H1 (cell line): ENCODE results near the gene PPIF. TPM values are rescaled to one million over a fixed set of nuclear protein-coding genes. Genes with fewer than 3 reads are reported as not detected.
A peak's percentile ranks its signal among the peaks of the same experiment; 100 is the strongest.

Experiments used
- CTCF ChIA-PET: fragments of 300-600 bp; sonication (Branson Sonifier 250); formaldehyde crosslinking; loops from one replicate; lab custom pipeline; 2021; ENCODE audit not compliant: partially characterized antibody; lab: Charles Lee
- POLR2A ChIA-PET: fragments of 300-600 bp; sonication (Branson Sonifier 250); formaldehyde crosslinking; loops from one replicate; lab custom pipeline; 2021; ENCODE audit warnings: inconsistent platforms; ENCODE audit not compliant: partially characterized antibody; lab: Charles Lee
- DNase-seq, 2 experiments: peaks; one replicate each; pipeline versions ENCODE4 v3.0.0 to v3.0.0-alpha.2; 2010 to 2022; ENCODE audit warnings: low spot score in 2 of 2, low read depth in 1 of 2, mixed read lengths in 1 of 2
- FAIRE-seq: peaks from 2 replicates; lab custom pipeline; 2011; peaks lifted over from hg19 to GRCh38; lab: Jason Lieb, UNC
- H2AFZ ChIP-seq: 2 replicates; pipeline ENCODE4 v1.8.1; 2012; ENCODE audit warnings: low read length, inconsistent platforms
- H2AK5ac ChIP-seq: 2 replicates; pipeline ENCODE4 v1.6.1; 2013; ENCODE audit warnings: low read depth, low read length
- H2BK120ac ChIP-seq: replicated peaks from 2 replicates; pipeline ENCODE3; 2013; ENCODE audit warnings: low read depth, low read length, inconsistent platforms
- H2BK12ac ChIP-seq: 2 replicates; pipeline ENCODE4 v1.6.1; 2013; ENCODE audit warnings: low read depth, low read length
- H2BK15ac ChIP-seq: 2 replicates; pipeline ENCODE4 v1.6.1; 2013; ENCODE audit warnings: low read length
- H2BK20ac ChIP-seq: 2 replicates; pipeline ENCODE4 v1.6.1; 2013; ENCODE audit warnings: low read length
- H2BK5ac ChIP-seq: 2 replicates; pipeline ENCODE4 v1.6.1; 2013; ENCODE audit warnings: low read depth, low read length
- H3K14ac ChIP-seq: 2 replicates; pipeline ENCODE4 v1.6.1; 2013; ENCODE audit warnings: inconsistent platforms; ENCODE audit not compliant: insufficient read length
- H3K18ac ChIP-seq: 2 replicates; pipeline ENCODE4 v1.6.1; 2013; ENCODE audit warnings: low read length; ENCODE audit errors: extremely low read depth
- H3K23ac ChIP-seq: 2 replicates; pipeline ENCODE4 v1.6.1; 2013; ENCODE audit warnings: inconsistent platforms; ENCODE audit not compliant: insufficient read length
- H3K23me2 ChIP-seq: 2 replicates; pipeline ENCODE4 v1.6.1; 2013; ENCODE audit warnings: low read depth, low read length
- H3K27ac ChIP-seq: 2 replicates; pipeline ENCODE4 v1.6.1; 2011; ENCODE audit warnings: low read depth, low read length, inconsistent platforms
- H3K27me3 ChIP-seq, 4 experiments: replicated peaks in 1 of 4; 1 replicate in 1 of 4; 2 replicates in 3 of 4; pipeline versions ENCODE4 v1.6.1 to v1.8.1; 2011 to 2013; ENCODE audit warnings: low read length in 3 of 4, mild to moderate bottlenecking in 3 of 4, inconsistent platforms in 2 of 4, mixed read lengths in 2 of 4, moderate library complexity in 1 of 4; ENCODE audit not compliant: control insufficient read depth in 3 of 4, insufficient read depth in 3 of 4; ENCODE audit errors: extremely low read depth in 1 of 4
- H3K36me3 ChIP-seq, 4 experiments: 2 replicates each; pipeline versions ENCODE4 v1.6.1 to v1.8.1; 2011 to 2013; ENCODE audit warnings: mild to moderate bottlenecking in 4 of 4, low read length in 3 of 4, moderate library complexity in 2 of 4, control low read depth in 1 of 4, inconsistent platforms in 1 of 4; ENCODE audit not compliant: insufficient read depth in 4 of 4, control insufficient read depth in 2 of 4
- H3K4ac ChIP-seq: replicated peaks from 2 replicates; pipeline ENCODE3; 2013; ENCODE audit warnings: low read length, low read depth, mixed read lengths, inconsistent platforms; ENCODE audit not compliant: insufficient read length
- H3K4me1 ChIP-seq, 4 experiments: replicated peaks in 1 of 4; 1 replicate in 1 of 4; 2 replicates in 3 of 4; pipeline versions ENCODE4 v1.6.1 to v1.8.1; 2011 to 2013; ENCODE audit warnings: low read length in 3 of 4, inconsistent platforms in 2 of 4, mixed read lengths in 1 of 4; ENCODE audit not compliant: insufficient read depth in 4 of 4, control insufficient read depth in 3 of 4
- H3K4me2 ChIP-seq, 2 experiments: 2 replicates each; pipeline versions ENCODE4 v1.6.1 to v1.8.1; 2011 to 2013; ENCODE audit warnings: low read depth in 2 of 2, low read length in 2 of 2, control low read depth in 1 of 2, inconsistent platforms in 1 of 2, mild to moderate bottlenecking in 1 of 2; ENCODE audit not compliant: insufficient read depth in 1 of 2
- H3K4me3 ChIP-seq, 4 experiments: fragments of 200-600, 300-600 bp in 1 of 4; sonication (generic), shearing (Covaris generic), sonication (Bioruptor Twin) in 1 of 4; 2 replicates each; pipeline versions ENCODE4 v1.5.1 to v1.8.1; 2011 to 2016; ENCODE audit warnings: low read length in 4 of 4, low read depth in 3 of 4, control low read depth in 2 of 4, inconsistent platforms in 2 of 4, mild to moderate bottlenecking in 2 of 4, mixed read lengths in 1 of 4, moderate library complexity in 1 of 4; ENCODE audit not compliant: insufficient read depth in 2 of 4; ENCODE audit errors: extremely low read depth in 1 of 4
- H3K56ac ChIP-seq: replicated peaks from 2 replicates; pipeline ENCODE3; 2013; ENCODE audit warnings: low read depth, mild to moderate bottlenecking, mixed read lengths, low read length, inconsistent platforms; ENCODE audit not compliant: insufficient read length
- H3K79me1 ChIP-seq: 2 replicates; pipeline ENCODE4 v1.6.1; 2013; ENCODE audit warnings: low read depth, low read length, control low read depth
- H3K79me2 ChIP-seq, 2 experiments: 2 replicates each; pipeline versions ENCODE4 v1.6.1 to v1.8.1; 2012 to 2013; ENCODE audit warnings: low read length in 2 of 2, mild to moderate bottlenecking in 2 of 2, inconsistent platforms in 1 of 2; ENCODE audit not compliant: insufficient read depth in 2 of 2, control insufficient read depth in 1 of 2
- H3K9ac ChIP-seq, 4 experiments: replicated peaks in 1 of 4; 1 replicate in 1 of 4; 2 replicates in 3 of 4; pipeline versions ENCODE4 v1.6.1 to v1.8.1; 2011 to 2013; ENCODE audit warnings: low read depth in 3 of 4, low read length in 3 of 4, control low read depth in 2 of 4, mild to moderate bottlenecking in 2 of 4, moderate library complexity in 2 of 4, inconsistent platforms in 1 of 4; ENCODE audit errors: extremely low read depth in 1 of 4
- H3K9me3 ChIP-seq, 2 experiments: 2 replicates each; pipeline versions ENCODE4 v1.6.1 to v1.8.1; 2012 to 2013; ENCODE audit warnings: mild to moderate bottlenecking in 2 of 2, moderate library complexity in 2 of 2, control low read depth in 1 of 2, inconsistent platforms in 1 of 2, low read depth in 1 of 2, low read length in 1 of 2, mixed read lengths in 1 of 2; ENCODE audit not compliant: insufficient read depth in 2 of 2
- H4K20me1 ChIP-seq, 2 experiments: replicated peaks in 1 of 2; 2 replicates each; pipeline versions ENCODE3 to v1.8.1; 2011 to 2013; ENCODE audit warnings: inconsistent platforms in 2 of 2, low read length in 2 of 2, mild to moderate bottlenecking in 1 of 2; ENCODE audit not compliant: insufficient read depth in 2 of 2, control insufficient read depth in 1 of 2
- H4K5ac ChIP-seq: 2 replicates; pipeline ENCODE4 v1.6.1; 2013; ENCODE audit warnings: low read length, low read depth, mixed read lengths, inconsistent platforms; ENCODE audit not compliant: insufficient read length
- H4K8ac ChIP-seq: 2 replicates; pipeline ENCODE4 v1.8.0; 2013; ENCODE audit warnings: mild to moderate bottlenecking, moderate library complexity, low read length, inconsistent platforms; ENCODE audit not compliant: insufficient read depth; ENCODE audit errors: extremely low read depth
- H4K91ac ChIP-seq: replicated peaks from 2 replicates; pipeline ENCODE3; 2013; ENCODE audit warnings: low read length, mixed read lengths, inconsistent platforms; ENCODE audit not compliant: insufficient read length
- CBX8 ChIP-seq: fragments of 300-800, 300-1000 bp; sonication (generic); IDR thresholded peaks from 2 replicates; pipeline ENCODE4 v1.7.1; 2016; ENCODE audit warnings: low read depth, low read length, borderline replicate concordance
- CHD2 ChIP-seq: IDR thresholded peaks from 2 replicates; pipeline ENCODE4 v1.6.1; 2012; ENCODE audit warnings: low read length, improper control_type of control experiment
- EGR1 ChIP-seq: IDR thresholded peaks from 2 replicates; pipeline ENCODE4 v1.6.1; 2011; ENCODE audit warnings: low read depth, low read length, borderline replicate concordance
- FOSL1 ChIP-seq: IDR thresholded peaks from 2 replicates; pipeline ENCODE4 v1.6.1; 2011; ENCODE audit warnings: mild to moderate bottlenecking, low read depth, low read length, moderate library complexity; ENCODE audit not compliant: insufficient read depth
- GABPA ChIP-seq: IDR thresholded peaks from 2 replicates; pipeline ENCODE4 v1.6.1; 2011; ENCODE audit warnings: mild to moderate bottlenecking, low read length, moderate library complexity, borderline replicate concordance; ENCODE audit not compliant: insufficient read depth
- KDM1A ChIP-seq: fragments of 200-600, 300-600 bp; sonication (generic); IDR thresholded peaks from 2 replicates; pipeline ENCODE4 v1.7.1; 2016; ENCODE audit warnings: mild to moderate bottlenecking, low read length, borderline replicate concordance
- KDM4A ChIP-seq: IDR thresholded peaks from one replicate; pipeline ENCODE4 v1.7.1; 2012; ENCODE audit warnings: low read depth, mild to moderate bottlenecking, moderate library complexity, low read length, inconsistent platforms; ENCODE audit not compliant: severe bottlenecking
- RNF2 ChIP-seq: fragments of 200-900, 300-1000 bp; sonication (generic); IDR thresholded peaks from 2 replicates; pipeline ENCODE4 v1.7.1; 2016; ENCODE audit warnings: borderline replicate concordance, low read depth, mild to moderate bottlenecking, antibody characterized with exemption, low read length; ENCODE audit not compliant: poor library complexity, severe bottlenecking; ENCODE audit errors: missing control alignments
- RXRA ChIP-seq: IDR thresholded peaks from 2 replicates; pipeline ENCODE4 v1.6.1; 2011; ENCODE audit warnings: low read depth, mild to moderate bottlenecking, low read length, moderate library complexity; ENCODE audit not compliant: insufficient read depth
- SIRT6 ChIP-seq: IDR thresholded peaks from one replicate; pipeline ENCODE4 v1.7.1; 2012; ENCODE audit warnings: low read length, inconsistent platforms
- SP1 ChIP-seq: IDR thresholded peaks from 2 replicates; pipeline ENCODE4 v1.6.1; 2011; ENCODE audit warnings: low read depth, low read length
- SRF ChIP-seq: IDR thresholded peaks from 2 replicates; pipeline ENCODE4 v1.6.1; 2011; ENCODE audit warnings: mild to moderate bottlenecking, low read depth, low read length, moderate library complexity
- TAF1 ChIP-seq: IDR thresholded peaks from 2 replicates; pipeline ENCODE4 v1.6.1; 2011; ENCODE audit warnings: mild to moderate bottlenecking, low read depth, low read length
- WGBS, 2 experiments: shearing (Covaris generic) in 1 of 2; methylation state at CpG; one replicate each; pipeline versions ENCODE4 v1.1.6 to v1.1.7; 2013 to 2015; ENCODE audit warnings: low lambda C conversion rate in 2 of 2, mixed read lengths in 2 of 2, inconsistent platforms in 1 of 2, low coverage in 1 of 2, missing lambda C conversion rate in 1 of 2; ENCODE audit not compliant: insufficient replicate concordance in 2 of 2, insufficient coverage in 1 of 2, insufficient read length in 1 of 2; ENCODE audit errors: extremely low coverage in 1 of 2, missing lambda C conversion rate in 1 of 2; 5-methylcytosine and 5-hydroxymethylcytosine counted together
- polyA plus RNA-seq, 7 experiments: library from polyadenylated mRNA; depleted of rRNA in 3 of 7; stranded (reverse) in 5 of 7; unstranded in 2 of 7; fragments of >200 nt in 5 of 7; fragments of 200-250 nt in 2 of 7; gene quantifications; 1 replicate in 5 of 7; 2 replicates in 1 of 7; 4 replicates in 1 of 7; pipeline versions ENCODE4 v1.2.1 to v1.2.3, GENCODE V29; 2011 to 2013; ENCODE audit warnings: missing spikeins in 2 of 7, mixed read lengths in 2 of 7
- total RNA-seq: library from RNA; stranded (reverse); fragmentation: NEBNext Ultra II Directional; extraction: Animal tissue kit (Norgen Biotek cat#: 25700); gene quantifications from 2 replicates; pipeline ENCODE4 v1.2.1, GENCODE V29; 2021
- TF ChIP-seq, protein P1 (sequence below): IDR thresholded peaks from 2 replicates; pipeline ENCODE4 v1.6.1; 2011; ENCODE audit warnings: low read depth, mild to moderate bottlenecking, low read length; ENCODE audit not compliant: insufficient read depth

PPIF gene
- total and polyA plus RNA-seq, 2 of the 8 experiments (the other 6 are each of a cell fraction or from before 2014, with no cell fraction given): 70.2 to 77.6 TPM

GRCh38 chr10:79385392-79385795, 38.1 kb downstream of the PPIF start:
- no peak for DNase-seq
- TF ChIP-seq CBX8: no peak
- TF ChIP-seq, protein P1, sequence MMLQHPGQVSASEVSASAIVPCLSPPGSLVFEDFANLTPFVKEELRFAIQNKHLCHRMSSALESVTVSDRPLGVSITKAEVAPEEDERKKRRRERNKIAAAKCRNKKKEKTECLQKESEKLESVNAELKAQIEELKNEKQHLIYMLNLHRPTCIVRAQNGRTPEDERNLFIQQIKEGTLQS: no peak
- no peak for TF ChIP-seq TAF1
- TF ChIP-seq KDM1A: no peak
- no peak for TF ChIP-seq EGR1
- no peak for TF ChIP-seq KDM4A
- no peak for TF ChIP-seq SP1
- no peak for TF ChIP-seq CHD2
- TF ChIP-seq RXRA: no peak
- TF ChIP-seq SRF: no peak
- no peak for TF ChIP-seq RNF2
- TF ChIP-seq GABPA: no peak
- TF ChIP-seq FOSL1: no peak
- TF ChIP-seq SIRT6: no peak

More at GRCh38 chr10:79385392-79385795, 38.1 kb downstream of the PPIF start:
- CTCF ChIA-PET: interaction anchor here (0.7 to 1.9 kb wide), 5 partner anchors 11 to 103 kb away, joined by 3 to 8 read pairs (median 4); no protein-coding TSS in a partner anchor
- Histone ChIP-seq H4K8ac (no peak overlapping the region), H3K4me2 (no peak overlapping the region), H3K4ac (no peak overlapping the region), H3K23me2 (no peaks in the 10 kb centered on the region), H3K4me3 (no peak overlapping the region), H2BK15ac (no peak overlapping the region), H2BK120ac (no peak overlapping the region), H4K20me1 (no peaks in the 10 kb centered on the region), H3K27me3 (no peaks in the 10 kb centered on the region), H3K9me3 (no peaks in the 10 kb centered on the region), H3K18ac (no peak overlapping the region), H3K14ac (no peak overlapping the region), H2BK5ac (no peak overlapping the region), H3K56ac (peak overlapping the region; percentile 46), H2AFZ (no peak overlapping the region), H3K23ac (no peak overlapping the region), H3K27ac (no peak overlapping the region), H2BK12ac (no peak overlapping the region), H3K79me2 (no peaks in the 10 kb centered on the region), H3K9ac (no peak overlapping the region), H2BK20ac (no peak overlapping the region), H3K36me3 (no peaks in the 10 kb centered on the region), H4K91ac (no peak overlapping the region), H2AK5ac (no peak overlapping the region), H4K5ac (no peak overlapping the region), H3K4me1 (peaks cover 0 to 6% (median 1%) of the 10 kb centered on the region in 4 experiments; a peak in 2 of 7 replicates), H3K79me1 (no peaks in the 10 kb centered on the region)
- FAIRE-seq: no peak
- 91% methylated on average over 9 of the region's 9 CpGs; no CpG with 5 or more reads in 1 of the 2 experiments for WGBS, 2 experiments
- POLR2A ChIA-PET: no interaction called here
